ENCODE results near the gene ANKRD13C.
"Not testable (repeated sequence)": the region's sequence is repeated elsewhere in the genome, so short reads cannot be mapped to it uniquely, and the experiment has no call there.

ANKRD13C gene

DNA sequence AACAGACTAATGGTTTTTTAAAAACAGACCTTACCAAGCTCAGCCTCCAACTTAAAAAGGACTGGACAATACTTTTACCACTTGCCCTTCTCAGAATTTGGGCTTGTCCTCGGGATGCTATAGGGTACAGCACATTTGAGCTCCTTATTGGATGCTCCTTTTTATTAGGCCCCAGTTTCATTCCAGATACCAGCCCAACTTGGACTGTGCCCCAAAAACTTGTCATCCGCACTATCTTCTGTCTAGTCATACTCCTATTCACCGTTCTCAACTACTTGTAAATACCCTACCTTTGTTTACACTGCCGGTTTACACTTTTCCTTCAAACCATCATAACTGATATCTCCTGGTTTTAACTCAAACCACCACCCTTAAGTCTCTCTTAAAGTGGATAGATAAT is 17.9 kb upstream of the ANKRD13C start:
- no peak overlapping the region for H3K27ac ChIP-seq
- TF ChIP-seq, protein P1, sequence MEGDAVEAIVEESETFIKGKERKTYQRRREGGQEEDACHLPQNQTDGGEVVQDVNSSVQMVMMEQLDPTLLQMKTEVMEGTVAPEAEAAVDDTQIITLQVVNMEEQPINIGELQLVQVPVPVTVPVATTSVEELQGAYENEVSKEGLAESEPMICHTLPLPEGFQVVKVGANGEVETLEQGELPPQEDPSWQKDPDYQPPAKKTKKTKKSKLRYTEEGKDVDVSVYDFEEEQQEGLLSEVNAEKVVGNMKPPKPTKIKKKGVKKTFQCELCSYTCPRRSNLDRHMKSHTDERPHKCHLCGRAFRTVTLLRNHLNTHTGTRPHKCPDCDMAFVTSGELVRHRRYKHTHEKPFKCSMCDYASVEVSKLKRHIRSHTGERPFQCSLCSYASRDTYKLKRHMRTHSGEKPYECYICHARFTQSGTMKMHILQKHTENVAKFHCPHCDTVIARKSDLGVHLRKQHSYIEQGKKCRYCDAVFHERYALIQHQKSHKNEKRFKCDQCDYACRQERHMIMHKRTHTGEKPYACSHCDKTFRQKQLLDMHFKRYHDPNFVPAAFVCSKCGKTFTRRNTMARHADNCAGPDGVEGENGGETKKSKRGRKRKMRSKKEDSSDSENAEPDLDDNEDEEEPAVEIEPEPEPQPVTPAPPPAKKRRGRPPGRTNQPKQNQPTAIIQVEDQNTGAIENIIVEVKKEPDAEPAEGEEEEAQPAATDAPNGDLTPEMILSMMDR (conservative IDR thresholded peaks at IDR 0.05), result no peak

DNA sequence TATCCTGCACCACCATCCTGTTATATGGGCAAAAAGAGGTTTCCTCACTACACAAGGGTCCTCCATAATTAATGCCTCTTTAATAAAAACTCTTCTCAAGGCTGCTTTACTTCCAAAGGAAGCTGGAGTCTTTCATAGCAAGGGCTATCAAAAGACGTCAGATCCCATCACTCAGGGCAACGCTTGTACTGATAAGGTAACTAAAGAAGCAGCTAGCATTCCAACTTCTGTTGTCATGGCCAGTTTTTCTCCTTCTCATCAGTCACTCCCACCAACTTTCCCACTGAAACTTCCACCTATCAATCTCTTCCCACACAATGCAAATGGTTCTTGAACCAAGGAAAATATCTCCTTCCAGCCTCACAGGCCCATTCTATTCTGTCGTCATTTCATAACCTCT is 17.1 kb upstream of the ANKRD13C start:
- H3K27ac ChIP-seq, result not testable (repeated sequence)

DNA sequence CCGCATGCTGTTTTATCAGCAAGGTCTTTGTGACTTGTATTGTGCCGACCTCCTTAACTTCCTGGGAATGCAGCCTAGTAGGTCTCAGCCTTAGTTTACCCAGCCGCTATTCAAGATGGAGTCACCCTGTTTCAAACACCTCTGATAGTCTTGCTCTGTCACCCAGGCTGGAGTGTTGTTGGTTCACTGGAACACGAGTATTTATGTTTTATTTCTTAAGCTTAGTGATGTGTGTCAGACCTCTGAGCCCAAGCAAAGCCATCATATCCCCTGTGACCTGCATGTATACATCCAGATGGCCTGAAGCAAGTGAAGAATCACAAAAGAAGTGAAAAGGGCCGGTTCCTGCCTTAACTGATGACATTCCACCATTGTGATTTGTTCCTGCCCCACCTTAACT is 12.9 kb upstream of the ANKRD13C start:
- H3K27ac ChIP-seq, result not testable (repeated sequence)

DNA sequence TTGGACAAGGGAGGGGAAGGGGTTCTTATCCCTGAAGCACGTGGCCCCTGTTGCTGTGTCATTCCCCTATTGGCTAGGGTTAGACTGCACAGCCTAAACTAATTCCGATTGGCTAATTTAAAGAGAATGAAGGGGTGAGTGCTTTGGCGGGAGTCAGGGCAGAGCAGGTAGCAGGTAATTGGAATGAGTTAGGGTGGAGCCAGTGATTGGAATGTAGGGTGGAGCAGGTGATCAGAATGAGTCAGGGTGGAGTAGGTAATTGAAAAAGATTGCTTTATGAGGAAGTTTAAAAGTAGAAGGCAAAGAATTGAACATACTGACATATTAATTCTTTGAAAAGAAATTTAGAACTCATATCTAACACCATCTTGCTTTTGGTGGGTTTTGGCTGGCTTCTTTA is 12.5 kb upstream of the ANKRD13C start:
- H3K27ac ChIP-seq, result not testable (repeated sequence)

DNA sequence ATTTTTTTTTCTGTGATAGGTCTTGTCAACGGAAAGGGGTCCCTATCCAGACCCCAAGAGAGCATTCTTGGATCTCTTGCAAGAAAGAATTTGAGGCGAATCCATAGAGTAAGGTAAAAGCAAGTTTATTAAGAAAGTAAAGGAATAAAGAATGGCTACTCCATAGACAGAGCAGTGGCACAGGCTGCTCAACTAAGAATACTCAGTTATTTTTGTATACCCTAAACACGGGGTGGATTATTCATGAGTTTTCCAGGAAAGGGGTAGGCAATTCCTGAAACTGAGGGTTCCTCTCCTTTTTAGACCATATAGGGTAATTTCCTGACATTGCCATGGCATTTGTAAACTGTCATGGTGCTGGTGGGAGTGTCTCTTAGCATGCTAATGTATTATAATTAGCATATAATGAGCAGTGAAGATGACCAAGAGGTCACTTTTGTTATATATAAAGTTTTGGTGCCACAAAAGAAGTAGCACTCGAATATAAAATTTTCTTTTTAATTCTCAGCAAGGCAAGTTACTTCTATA is 12.0 kb upstream of the ANKRD13C start:
- not testable (repeated sequence) for H3K27ac ChIP-seq

DNA sequence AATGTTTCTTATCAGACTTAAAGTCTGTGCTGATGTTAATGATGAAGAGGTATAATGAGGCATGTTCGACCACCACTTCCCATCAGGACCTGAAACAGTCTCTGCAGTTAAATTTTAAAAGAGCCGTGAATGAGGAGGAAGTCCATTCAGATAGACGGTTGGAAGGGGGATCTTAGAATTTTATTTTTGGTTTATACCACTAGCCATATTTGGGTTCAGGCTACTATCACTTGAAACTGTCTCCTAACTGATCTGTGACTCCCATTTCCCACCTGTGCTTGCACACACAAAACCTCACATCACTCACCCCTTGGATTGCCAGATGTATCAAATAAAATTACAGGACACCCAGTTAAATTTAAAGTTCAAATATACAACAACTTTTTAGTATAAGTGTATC is 9.9 kb upstream of the ANKRD13C start:
- H3K27ac ChIP-seq, result no peak overlapping the region
- TF ChIP-seq, protein P1 (conservative IDR thresholded peaks at IDR 0.05), result no peak

DNA sequence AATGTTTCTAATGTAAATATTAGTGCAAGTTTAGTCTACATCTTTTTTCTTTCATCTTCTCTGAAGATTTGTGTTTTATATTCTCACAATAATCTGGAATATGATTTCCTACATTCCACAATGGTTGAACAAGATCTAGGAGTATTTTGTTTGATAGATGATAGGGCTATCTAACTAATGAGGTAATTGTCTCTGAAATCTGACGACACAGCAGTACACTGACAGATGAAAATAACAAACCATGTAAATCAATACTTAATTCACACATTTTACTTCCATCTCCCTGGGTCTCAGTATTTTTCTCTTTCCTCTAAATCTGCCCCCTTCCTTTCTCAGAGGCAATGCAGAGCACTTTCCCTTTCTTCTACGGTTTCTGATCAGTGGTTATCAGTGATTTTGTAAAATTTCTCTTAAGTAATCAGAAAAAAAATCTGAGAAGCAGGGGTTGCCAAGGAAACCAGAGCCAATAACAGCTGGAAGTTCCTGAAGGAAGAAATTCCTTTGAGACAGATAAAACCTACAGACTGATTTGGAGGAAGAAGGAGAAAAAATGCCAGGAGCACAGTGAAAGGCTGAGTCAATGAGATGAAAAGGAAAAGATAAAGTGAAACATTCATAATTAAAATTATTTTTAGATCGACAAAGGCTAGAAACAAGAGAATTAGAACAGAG is 7.3 kb upstream of the ANKRD13C start:
- TF ChIP-seq, protein P1 (conservative IDR thresholded peaks at IDR 0.05), result no peak
- H3K27ac ChIP-seq, result no peak overlapping the region

DNA sequence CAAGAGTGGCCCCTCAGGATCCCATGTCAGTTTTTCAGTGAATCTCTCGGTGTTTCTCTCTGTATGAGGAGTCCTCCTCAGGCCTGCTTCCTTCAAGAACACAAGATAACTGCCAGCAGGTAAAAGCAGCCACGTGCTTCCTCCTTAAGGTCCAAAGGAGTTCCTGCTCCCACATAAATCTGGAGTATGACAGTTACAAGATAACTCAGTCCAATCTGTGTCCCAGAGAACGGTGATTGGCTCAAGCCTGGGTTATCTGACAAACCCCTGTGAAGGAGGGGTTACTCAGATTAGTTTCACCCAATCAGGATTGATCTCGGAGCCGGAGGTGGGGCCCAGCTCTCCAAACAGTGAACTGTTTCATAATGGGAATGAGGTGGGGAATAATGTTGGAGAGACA is 5.8 kb upstream of the ANKRD13C start:
- TF ChIP-seq, protein P1 (conservative IDR thresholded peaks at IDR 0.05), result no peak
- H3K27ac ChIP-seq, result no peak overlapping the region

DNA sequence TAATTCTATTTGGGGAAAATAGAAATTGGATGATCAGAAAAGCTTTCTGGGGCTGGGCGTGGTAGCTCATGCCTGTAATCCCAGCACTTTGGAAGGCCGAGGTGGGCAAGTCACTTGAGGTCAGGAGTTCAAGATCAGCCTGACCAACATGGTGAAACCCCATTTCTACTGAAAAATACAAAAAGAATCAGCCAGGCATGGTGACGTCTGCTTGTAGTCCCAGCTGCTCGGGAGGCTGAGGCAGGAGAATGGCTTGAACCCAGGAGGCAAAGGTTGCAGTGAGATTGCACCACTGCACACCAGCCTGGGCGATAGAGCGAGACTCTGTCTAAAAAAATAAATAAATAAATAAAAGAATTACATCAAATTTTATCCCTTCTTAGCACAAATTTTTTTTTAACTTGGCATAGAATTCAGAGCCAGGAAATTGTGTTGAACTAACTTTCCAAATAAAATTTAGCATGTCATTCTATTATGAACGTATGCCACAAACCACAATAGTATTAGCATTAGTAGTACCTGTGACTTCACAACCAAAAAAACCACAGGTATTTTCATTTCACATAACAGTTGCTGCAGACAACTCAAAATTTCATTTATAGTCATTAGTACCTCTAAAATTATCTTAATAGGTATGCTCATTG is 4.5 kb upstream of the ANKRD13C start:
- no peak overlapping the region for H3K27ac ChIP-seq
- TF ChIP-seq, protein P1 (conservative IDR thresholded peaks at IDR 0.05), result no peak

DNA sequence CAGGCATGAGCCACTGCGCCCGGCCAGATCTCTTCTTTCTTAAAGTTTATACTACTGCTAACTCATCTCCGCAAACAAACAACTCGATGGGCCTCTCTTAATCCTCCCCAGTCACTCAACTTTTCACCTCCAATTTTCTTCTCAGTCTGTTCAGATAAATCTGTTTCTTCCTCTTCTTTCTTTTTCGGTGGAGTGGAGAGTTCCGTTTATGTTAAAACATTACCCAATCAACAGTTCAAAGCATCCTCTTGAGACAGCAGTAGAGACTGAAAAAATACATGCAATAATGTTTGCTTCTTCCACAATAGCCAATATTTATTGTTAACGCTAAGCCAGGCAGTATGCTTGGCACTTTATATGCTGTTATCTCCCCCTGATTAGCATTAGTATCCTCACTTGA is 1.4 kb upstream of the ANKRD13C start:
- H3K27ac ChIP-seq, result no peak overlapping the region
- TF ChIP-seq, protein P1 (conservative IDR thresholded peaks at IDR 0.05), result no peak
